SK-N-SH (cell line): Measurements from ENCODE around the gene MS4A4E. TPM values are rescaled to one million over a fixed set of nuclear protein-coding genes. Genes with fewer than 3 reads are reported as not detected.

ENCODE experiments used
- CTCF ChIA-PET: fragments of 300-600, 350-600 bp; formaldehyde crosslinking; extraction: SDS; loops from one replicate; lab custom pipeline; 2021; lab: Yijun Ruan, JAX
- POLR2A ChIA-PET: fragments of 350-600 bp; sonication (Branson Sonifier 250); formaldehyde crosslinking; extraction: SDS; loops from one replicate; lab custom pipeline; 2020; ENCODE audit warnings: antibody characterized with exemption, inconsistent platforms; lab: Yijun Ruan, JAX
- DNase-seq: peaks from one replicate; pipeline ENCODE4 v3.0.0; 2012
- H2AFZ ChIP-seq: fragments of 200-600 bp; sonication (generic); 2 replicates; pipeline ENCODE4 v1.8.1; 2016; ENCODE audit warnings: antibody characterized with exemption, mild to moderate bottlenecking, low read depth
- H3F3A ChIP-seq: fragments of 200-600 bp; sonication (generic); replicated peaks from 2 replicates; pipeline ENCODE3; 2016; ENCODE audit warnings: antibody characterized with exemption, mild to moderate bottlenecking; ENCODE audit not compliant: insufficient read depth
- H3K27ac ChIP-seq, 2 experiments: fragments of 200-500 bp in 1 of 2; fragments of 200-600 bp in 1 of 2; sonication (Bioruptor generic) in 1 of 2; sonication (generic), shearing (Covaris generic) in 1 of 2; 2 replicates each; pipeline versions ENCODE4 v1.5.1 to v1.6.1; 2014 to 2016; ENCODE audit warnings: low read depth in 2 of 2, inconsistent platforms in 1 of 2, low read length in 1 of 2, mild to moderate bottlenecking in 1 of 2, mixed read lengths in 1 of 2
- H3K27me3 ChIP-seq: fragments of 200-600 bp; sonication (generic), shearing (Covaris generic); 2 replicates; pipeline ENCODE4 v1.6.1; 2016; ENCODE audit warnings: mixed run types; ENCODE audit not compliant: insufficient read depth
- H3K36me3 ChIP-seq, 2 experiments: fragments of 200-500 bp in 1 of 2; fragments of 200-600 bp in 1 of 2; sonication (Bioruptor generic) in 1 of 2; sonication (generic) in 1 of 2; replicated peaks in 1 of 2; 2 replicates each; pipeline versions ENCODE3 to v1.5.1; 2014 to 2016; ENCODE audit warnings: low read length in 1 of 2, mild to moderate bottlenecking in 1 of 2; ENCODE audit not compliant: insufficient read depth in 2 of 2, control insufficient read depth in 1 of 2
- H3K4me1 ChIP-seq, 2 experiments: fragments of 200-500 bp in 1 of 2; fragments of 200-600 bp in 1 of 2; sonication (Bioruptor generic) in 1 of 2; sonication (generic), shearing (Covaris generic) in 1 of 2; 2 replicates each; pipeline versions ENCODE4 v1.5.1 to v1.6.1; 2014 to 2016; ENCODE audit warnings: low read depth in 1 of 2, low read length in 1 of 2, mixed run types in 1 of 2; ENCODE audit not compliant: insufficient read depth in 2 of 2, control insufficient read depth in 1 of 2
- H3K4me2 ChIP-seq: fragments of 200-600 bp; sonication (generic), shearing (Covaris generic); 2 replicates; pipeline ENCODE4 v1.6.1; 2017; ENCODE audit warnings: mixed run types
- H3K4me3 ChIP-seq, 2 experiments: fragments of 200-500 bp in 1 of 2; fragments of 200-600 bp in 1 of 2; sonication (Bioruptor generic) in 1 of 2; sonication (generic), shearing (Covaris generic) in 1 of 2; 2 replicates each; pipeline versions ENCODE4 v1.5.1 to v1.8.1; 2014 to 2016; ENCODE audit warnings: low read depth in 2 of 2, inconsistent platforms in 1 of 2, low read length in 1 of 2, mild to moderate bottlenecking in 1 of 2, mixed read lengths in 1 of 2, moderate library complexity in 1 of 2
- H3K79me2 ChIP-seq: fragments of 200-600 bp; sonication (generic); 2 replicates; pipeline ENCODE4 v1.8.1; 2017; ENCODE audit warnings: mild to moderate bottlenecking; ENCODE audit not compliant: insufficient read depth
- H3K9ac ChIP-seq: fragments of 200-600 bp; sonication (generic); 2 replicates; pipeline ENCODE4 v1.6.1; 2017; ENCODE audit warnings: mixed run types
- H3K9me2 ChIP-seq: fragments of 200-600 bp; sonication (generic); 2 replicates; pipeline ENCODE4 v1.6.1; 2017; ENCODE audit warnings: mixed run types
- H3K9me3 ChIP-seq: fragments of 200-600 bp; sonication (generic); 2 replicates; pipeline ENCODE4 v1.6.1; 2017; ENCODE audit warnings: mixed run types, mild to moderate bottlenecking, moderate library complexity
- H4K20me1 ChIP-seq: fragments of 200-600 bp; sonication (generic); 2 replicates; pipeline ENCODE4 v1.6.1; 2017; ENCODE audit warnings: mild to moderate bottlenecking, mixed run types; ENCODE audit not compliant: insufficient read depth
- CHD2 ChIP-seq: fragments of 150-350 bp; IDR thresholded peaks from 2 replicates; pipeline ENCODE4 v1.6.1; 2018; ENCODE audit warnings: low read length; ENCODE audit not compliant: partially characterized antibody
- CTCF ChIP-seq: fragments of 200-600 bp; sonication (generic); IDR thresholded peaks from 2 replicates; pipeline ENCODE4 v1.6.1; 2017; ENCODE audit warnings: antibody characterized with exemption, mild to moderate bottlenecking, moderate library complexity
- ELF1 ChIP-seq: IDR thresholded peaks from 2 replicates; pipeline ENCODE4 v1.4.0; 2012
- FOSL2 ChIP-seq: IDR thresholded peaks from 2 replicates; pipeline ENCODE4 v1.4.0; 2012; ENCODE audit warnings: low read depth, mild to moderate bottlenecking, moderate library complexity, borderline replicate concordance
- GATA2 ChIP-seq: sonication (generic); formaldehyde crosslinking; IDR thresholded peaks from 2 replicates; pipeline ENCODE4 v1.5.0; 2020; ENCODE audit warnings: mild to moderate bottlenecking, missing genetic modification reagents
- IRF3 ChIP-seq: fragments of 150-350 bp; IDR thresholded peaks from 2 replicates; pipeline ENCODE4 v1.6.1; 2016; ENCODE audit warnings: mild to moderate bottlenecking, low read depth, low read length
- JUND ChIP-seq: IDR thresholded peaks from 2 replicates; pipeline ENCODE4 v1.4.0; 2012
- MAX ChIP-seq: IDR thresholded peaks from 2 replicates; pipeline ENCODE4 v1.4.0; 2012; ENCODE audit warnings: low read depth
- MEF2A ChIP-seq: IDR thresholded peaks from 2 replicates; pipeline ENCODE4 v1.4.0; 2012; ENCODE audit warnings: low read depth, borderline replicate concordance
- PBX3 ChIP-seq: IDR thresholded peaks from 2 replicates; pipeline ENCODE4; 2012
- RCOR1 ChIP-seq: fragments of 150-350 bp; IDR thresholded peaks from 2 replicates; pipeline ENCODE4 v1.6.1; 2017; ENCODE audit warnings: antibody characterized with exemption, low read length
- REST ChIP-seq: IDR thresholded peaks from 2 replicates; pipeline ENCODE4 v1.6.1; 2012; ENCODE audit warnings: mild to moderate bottlenecking, low read depth, low read length, moderate library complexity
- RFX5 ChIP-seq: IDR thresholded peaks from 2 replicates; pipeline ENCODE4 v1.6.1; 2012; ENCODE audit warnings: mild to moderate bottlenecking, improper control_type of control experiment, low read length
- SMC3 ChIP-seq: IDR thresholded peaks from 2 replicates; pipeline ENCODE4 v1.6.1; 2012; ENCODE audit warnings: low read depth, low read length, improper control_type of control experiment
- TAF1 ChIP-seq: IDR thresholded peaks from 2 replicates; pipeline ENCODE4 v1.6.1; 2012; ENCODE audit warnings: low read depth, mild to moderate bottlenecking, low read length, moderate library complexity, borderline replicate concordance
- USF1 ChIP-seq: IDR thresholded peaks from 2 replicates; pipeline ENCODE4 v1.4.0; 2012; ENCODE audit warnings: low read depth, borderline replicate concordance
- YY1 ChIP-seq: IDR thresholded peaks from 2 replicates; pipeline ENCODE4 v1.4.0; 2012; ENCODE audit warnings: low read depth, mild to moderate bottlenecking
- ZBTB33 ChIP-seq: IDR thresholded peaks from 2 replicates; pipeline ENCODE4 v1.4.0; 2012; ENCODE audit warnings: low read depth, borderline replicate concordance
- WGBS: methylation state at CpG from one replicate; pipeline ENCODE4 v1.1.6; 2017; ENCODE audit warnings: low lambda C conversion rate; 5-methylcytosine and 5-hydroxymethylcytosine counted together
- polyA plus RNA-seq, 3 experiments: library from polyadenylated mRNA; depleted of rRNA; stranded (reverse); fragments of >200 nt; gene quantifications; 2 replicates each; pipeline ENCODE4 v1.2.3, GENCODE V29; 2012

The MS4A4E gene
- polyA plus RNA-seq, 1 of the 3 experiments (the other 2 are of a cell fraction), result not detected

- DNase-seq, result no peak
- Histone ChIP-seq H4K20me1 (no peaks in the 10 kb centered on the region), H3K9me3 (no peaks in the 10 kb centered on the region), H3K27ac (no peak overlapping the region), H3K9me2 (no peaks in the 10 kb centered on the region), H2AFZ (no peak overlapping the region), H3K4me1 (no peaks in the 10 kb centered on the region), H3K27me3 (no peaks in the 10 kb centered on the region), H3F3A (no peaks in the 10 kb centered on the region), H3K9ac (no peak overlapping the region), H3K36me3 (no peaks in the 10 kb centered on the region), H3K79me2 (no peaks in the 10 kb centered on the region), H3K4me3 (no peak overlapping the region), H3K4me2 (no peak overlapping the region)
- ChIA-PET POLR2A (no interaction called here), CTCF (no interaction called here)
- 2% methylated on average over 3 of the region's 3 CpGs for WGBS
- TF ChIP-seq REST (no peak), YY1 (no peak), IRF3 (no peak), ZBTB33 (no peak), CHD2 (no peak), RFX5 (no peak), MEF2A (no peak), SMC3 (no peak), PBX3 (no peak), JUND (no peak), RCOR1 (no peak), USF1 (no peak), TAF1 (no peak), ELF1 (no peak), GATA2 (CRISPR knock-in tag) (no peak), CTCF (no peak), MAX (no peak), FOSL2 (no peak)
Measured at GRCh38 chr11:60221692-60222091, 21.2 kb downstream of the MS4A4E start.
